Renal cortex interstitium (tissue), 11 donors: ENCODE results near the gene NACC2. TPM values are rescaled to one million over a fixed set of nuclear protein-coding genes. Genes with fewer than 3 reads are reported as not detected.
"Not testable (repeated sequence)": the region's sequence is repeated elsewhere in the genome, so short reads cannot be mapped to it uniquely, and the experiment has no call there.

Experiments
- DNase-seq, 11 donors: peaks; one replicate each; pipeline ENCODE4 v3.0.0-alpha.2; 2013; ENCODE audit warnings: low read depth in 9 of 11, low spot score in 4 of 11; ENCODE audit errors: extremely low read depth in 1 of 11
- polyA plus RNA-seq, 3 donors: library from polyadenylated mRNA; unstranded; fragments of 120-200 nt; gene quantifications; one replicate each; pipeline ENCODE4 v1.2.1, GENCODE V29; 2013; ENCODE audit not compliant: insufficient read length in 3 of 3

The NACC2 gene
- polyA plus RNA-seq, 3 donors = 7.0 to 9.6 (median 9.4) TPM

- DNase-seq = not testable (repeated sequence)
Observed at GRCh38 chr9:136101615-136102074, 6.6 kb upstream of the NACC2 start.

- no peak for DNase-seq
Observed at GRCh38 chr9:136100700-136101614, 5.9 kb upstream of the NACC2 start.

GRCh38 chr9:136099542-136099941 lies 4.5 kb upstream of the NACC2 start:
- DNase-seq = no peak

- no peak for DNase-seq
Observed at GRCh38 chr9:136098844-136099243, 3.8 kb upstream of the NACC2 start.

GRCh38 chr9:136098210-136098609 lies 3.1 kb upstream of the NACC2 start:
- no peak for DNase-seq

- no peak for DNase-seq
Observed at GRCh38 chr9:136096505-136097001, 1.5 kb upstream of the NACC2 start.

GRCh38 chr9:136093995-136094881 lies 851 bp downstream of the NACC2 start:
- no peak for DNase-seq

- DNase-seq = no peak
Observed at GRCh38 chr9:136093346-136093986, 1.6 kb downstream of the NACC2 start.

- DNase-seq = no peak
Observed at GRCh38 chr9:136092741-136093140, 2.3 kb downstream of the NACC2 start.

- DNase-seq = no peak
Observed at GRCh38 chr9:136092353-136092650, 2.8 kb downstream of the NACC2 start.

GRCh38 chr9:136091582-136092352 lies 3.3 kb downstream of the NACC2 start:
- DNase-seq = no peak

GRCh38 chr9:136090768-136091581 lies 4.1 kb downstream of the NACC2 start:
- DNase-seq = no peak

- DNase-seq = no peak
Observed at GRCh38 chr9:136090056-136090735, 4.9 kb downstream of the NACC2 start.

GRCh38 chr9:136089697-136090045 lies 5.4 kb downstream of the NACC2 start:
- no peak for DNase-seq

- DNase-seq = no peak
Observed at GRCh38 chr9:136088939-136089696, 6.0 kb downstream of the NACC2 start.

GRCh38 chr9:136088481-136088938 lies 6.6 kb downstream of the NACC2 start:
- no peak for DNase-seq
